ENCODE data around the gene PEX26.

- TF ChIP-seq GATA3 (IDR thresholded peaks at IDR 0.05; ENCODE audit: low read depth, low read length) (no peak), GATA2 (IDR thresholded peaks at IDR 0.05; ENCODE audit: low read depth, low read length) (no peak)
These were observed 2.0 kb downstream of the PEX26 start for GRCh38 chr22:18079706-18080233.

All from SH-SY5Y (cell line).